AG09309 (cell line): ENCODE measurements around the gene CHRNA4.

ENCODE experiments used
- DNase-seq: peaks from one replicate; pipeline ENCODE4 v3.0.0-alpha.2; 2010; ENCODE audit warnings: low read depth
- H3K4me3 ChIP-seq: 2 replicates; pipeline ENCODE4 v1.5.1; 2011; ENCODE audit warnings: mild to moderate bottlenecking, low read depth, low read length, moderate library complexity; ENCODE audit not compliant: control insufficient read depth
- CTCF ChIP-seq: IDR thresholded peaks from 2 replicates; pipeline ENCODE4 v1.5.1; 2011; ENCODE audit warnings: mild to moderate bottlenecking, low read depth, low read length, inconsistent platforms; ENCODE audit not compliant: insufficient read depth, control insufficient read depth; ENCODE audit errors: missing control alignments

The CHRNA4 gene

GRCh38 chr20:63366390-63367365 lies 5.5 kb upstream of the CHRNA4 start:
- H3K4me3 ChIP-seq: no peak overlapping the region
- DNase-seq: no peak
- no peak for TF ChIP-seq CTCF

- DNase-seq: no peak
These were observed 4.6 kb upstream of the CHRNA4 start for GRCh38 chr20:63365601-63366389.

GRCh38 chr20:63364801-63365585 lies 3.8 kb upstream of the CHRNA4 start:
- no peak for DNase-seq
- H3K4me3 ChIP-seq: no peak overlapping the region
- no peak for TF ChIP-seq CTCF

More at GRCh38 chr20:63365601-63366389, 4.6 kb upstream of the CHRNA4 start:
- no peak overlapping the region for H3K4me3 ChIP-seq
- TF ChIP-seq CTCF: no peak

GRCh38 chr20:63363981-63364561 lies 2.9 kb upstream of the CHRNA4 start:
- H3K4me3 ChIP-seq: no peak overlapping the region
- no peak for TF ChIP-seq CTCF
- DNase-seq: no peak

- no peak for TF ChIP-seq CTCF
- no peak overlapping the region for H3K4me3 ChIP-seq
- DNase-seq: no peak
These were observed 2.1 kb upstream of the CHRNA4 start for GRCh38 chr20:63363013-63363957.
